ENCODE results near the gene NCCRP1. TPM values are rescaled to one million over a fixed set of nuclear protein-coding genes. Genes with fewer than 3 reads are reported as not detected.

NCCRP1 gene
- total RNA-seq, 4 donors from 2014 or later: 32.7 to 420 (median 277) TPM

DNA sequence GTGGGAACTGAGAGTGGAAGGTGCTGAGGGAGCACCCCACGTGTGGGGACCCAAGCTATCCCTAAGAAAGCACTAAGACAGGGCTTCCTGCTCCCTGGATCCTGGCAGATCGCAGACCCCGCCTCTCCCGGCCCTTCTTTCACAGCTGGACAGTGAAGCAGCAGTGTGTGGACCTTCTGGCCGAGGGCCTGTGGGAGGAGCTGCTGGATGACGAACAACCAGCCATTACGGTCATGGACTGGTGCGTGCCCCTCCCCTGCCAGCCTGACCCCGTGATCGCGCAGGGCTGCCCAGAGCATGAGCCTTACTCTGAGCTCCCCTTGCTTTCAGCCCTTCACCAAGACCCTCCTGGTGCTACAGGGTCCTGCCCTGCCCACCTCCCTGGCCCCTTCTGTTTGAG, 2.3 kb downstream of the NCCRP1 start:
- no peak for DNase-seq (ENCODE audit: low spot score in 2 of 2)
- no peak overlapping the region for H3K27ac ChIP-seq

DNA sequence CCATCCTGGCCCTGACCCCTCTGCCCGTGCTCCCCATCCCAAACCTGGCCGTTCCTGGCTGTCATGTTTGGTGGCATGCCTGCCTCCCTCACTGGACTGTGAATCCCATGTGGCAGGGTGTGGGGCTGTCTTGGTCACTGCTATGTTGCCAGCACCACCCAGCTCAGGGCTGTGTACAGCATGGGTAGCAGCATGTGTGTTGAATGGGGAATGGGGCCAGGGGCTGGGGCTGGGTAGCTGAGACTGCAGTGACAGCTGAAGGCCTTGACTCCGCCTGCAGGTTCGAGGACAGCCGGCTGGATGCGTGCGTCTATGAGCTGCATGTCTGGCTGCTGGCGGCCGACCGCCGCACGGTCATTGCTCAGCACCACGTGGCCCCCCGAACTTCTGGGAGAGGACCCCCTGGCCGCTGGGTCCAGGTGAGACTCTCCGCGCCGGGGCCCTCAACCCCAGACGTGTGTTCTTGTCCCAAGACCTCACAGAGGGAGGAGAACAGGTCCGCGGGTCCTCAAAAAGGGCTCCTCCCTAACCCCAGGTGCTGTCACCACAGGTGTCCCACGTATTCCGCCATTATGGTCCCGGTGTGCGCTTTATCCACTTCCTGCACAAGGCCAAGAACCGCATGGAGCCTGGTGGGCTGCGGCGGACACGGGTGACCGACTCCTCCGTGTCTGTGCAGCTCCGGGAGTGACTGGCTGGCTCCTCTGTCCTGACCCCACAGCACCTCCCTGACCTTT, 3.5 kb downstream of the NCCRP1 start:
- H3K27me3 ChIP-seq: peaks cover 85% of the 10 kb centered on the region
- H3K4me1 ChIP-seq: peaks cover 20% of the 10 kb centered on the region
- TF ChIP-seq EP300 (IDR thresholded peaks at IDR 0.05) (no peak), POLR2A (IDR thresholded peaks at IDR 0.05) (no peak), POLR2AphosphoS5 (IDR thresholded peaks at IDR 0.05) (no peak)
- TF ChIP-seq, protein P1, sequence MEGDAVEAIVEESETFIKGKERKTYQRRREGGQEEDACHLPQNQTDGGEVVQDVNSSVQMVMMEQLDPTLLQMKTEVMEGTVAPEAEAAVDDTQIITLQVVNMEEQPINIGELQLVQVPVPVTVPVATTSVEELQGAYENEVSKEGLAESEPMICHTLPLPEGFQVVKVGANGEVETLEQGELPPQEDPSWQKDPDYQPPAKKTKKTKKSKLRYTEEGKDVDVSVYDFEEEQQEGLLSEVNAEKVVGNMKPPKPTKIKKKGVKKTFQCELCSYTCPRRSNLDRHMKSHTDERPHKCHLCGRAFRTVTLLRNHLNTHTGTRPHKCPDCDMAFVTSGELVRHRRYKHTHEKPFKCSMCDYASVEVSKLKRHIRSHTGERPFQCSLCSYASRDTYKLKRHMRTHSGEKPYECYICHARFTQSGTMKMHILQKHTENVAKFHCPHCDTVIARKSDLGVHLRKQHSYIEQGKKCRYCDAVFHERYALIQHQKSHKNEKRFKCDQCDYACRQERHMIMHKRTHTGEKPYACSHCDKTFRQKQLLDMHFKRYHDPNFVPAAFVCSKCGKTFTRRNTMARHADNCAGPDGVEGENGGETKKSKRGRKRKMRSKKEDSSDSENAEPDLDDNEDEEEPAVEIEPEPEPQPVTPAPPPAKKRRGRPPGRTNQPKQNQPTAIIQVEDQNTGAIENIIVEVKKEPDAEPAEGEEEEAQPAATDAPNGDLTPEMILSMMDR (IDR thresholded peaks at IDR 0.05): no peak
- H3K9me3 ChIP-seq: no peaks in the 10 kb centered on the region
- WGBS: 87% methylated on average over 15 of the region's 32 CpGs
- no peak overlapping the region for H3K4me3 ChIP-seq
- no peaks in the 10 kb centered on the region for H3K36me3 ChIP-seq
- no peak for DNase-seq (ENCODE audit: low spot score in 2 of 2)
- H3K27ac ChIP-seq: no peak overlapping the region

More for the DNA sequence above, 2.3 kb downstream of the NCCRP1 start:
- Histone ChIP-seq H3K4me3 (no peak overlapping the region), H3K9me3 (no peaks in the 10 kb centered on the region), H3K36me3 (no peaks in the 10 kb centered on the region), H3K27me3 (peaks cover 81% of the 10 kb centered on the region), H3K4me1 (peaks cover 20% of the 10 kb centered on the region)
- WGBS: 48% methylated on average over 11 of the region's 11 CpGs
- TF ChIP-seq, protein P1 (IDR thresholded peaks at IDR 0.05): no peak
- TF ChIP-seq EP300 (IDR thresholded peaks at IDR 0.05) (no peak), POLR2A (IDR thresholded peaks at IDR 0.05) (no peak), POLR2AphosphoS5 (IDR thresholded peaks at IDR 0.05) (no peak)

DNA sequence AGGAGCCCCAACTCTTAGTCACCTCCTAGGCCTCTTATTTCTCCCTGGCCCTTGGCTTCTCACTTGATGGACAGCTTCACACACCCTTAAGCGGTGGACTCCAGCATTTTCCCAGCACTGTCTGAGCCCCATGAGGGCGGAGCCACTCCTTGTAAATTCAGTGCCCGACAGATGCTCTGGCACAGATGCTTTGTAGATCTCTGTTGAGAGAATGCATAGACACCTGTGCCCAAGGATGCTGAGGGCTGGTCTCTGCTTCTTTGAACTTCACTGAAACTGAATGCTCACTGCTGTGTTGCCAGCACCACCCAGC, 4.0 kb downstream of the NCCRP1 start:
- TF ChIP-seq, protein P1 (IDR thresholded peaks at IDR 0.05): no peak
- TF ChIP-seq POLR2A (IDR thresholded peaks at IDR 0.05) (no peak), POLR2AphosphoS5 (IDR thresholded peaks at IDR 0.05) (no peak), EP300 (IDR thresholded peaks at IDR 0.05) (no peak)
- Histone ChIP-seq H3K27ac (no peak overlapping the region), H3K4me3 (no peak overlapping the region), H3K36me3 (no peaks in the 10 kb centered on the region), H3K4me1 (peaks cover 20% of the 10 kb centered on the region), H3K27me3 (peaks cover 85% of the 10 kb centered on the region), H3K9me3 (no peaks in the 10 kb centered on the region)
- DNase-seq (ENCODE audit: low spot score in 2 of 2): no peak
- 77% methylated on average over 3 of the region's 3 CpGs for WGBS

DNA sequence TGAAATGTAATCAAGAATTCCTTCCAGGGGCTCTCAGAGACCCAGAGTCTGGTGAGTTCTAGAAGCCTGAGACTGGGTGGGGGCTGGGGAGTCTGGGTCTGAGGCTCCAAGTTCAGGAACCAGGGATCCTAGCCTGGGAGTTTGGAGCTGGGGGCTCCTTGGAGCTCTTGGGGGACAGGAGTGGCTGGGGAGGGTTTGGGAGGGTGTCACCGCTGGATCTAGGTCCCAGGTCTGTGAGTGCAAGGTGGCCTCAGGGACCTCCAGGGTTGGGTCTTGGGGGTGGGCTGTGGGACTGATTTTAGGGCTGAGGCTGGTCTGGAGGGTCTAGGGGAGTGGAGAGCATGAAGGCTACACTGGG, 6.2 kb downstream of the NCCRP1 start:
- H3K4me1 ChIP-seq: no peaks in the 10 kb centered on the region
- TF ChIP-seq, protein P1 (IDR thresholded peaks at IDR 0.05): no peak
- no peak for TF ChIP-seq EP300 (IDR thresholded peaks at IDR 0.05)
- TF ChIP-seq POLR2AphosphoS5 (IDR thresholded peaks at IDR 0.05): no peak
- no peak for TF ChIP-seq POLR2A (IDR thresholded peaks at IDR 0.05)
- H3K9me3 ChIP-seq: no peaks in the 10 kb centered on the region
- H3K36me3 ChIP-seq: no peaks in the 10 kb centered on the region
- DNase-seq (ENCODE audit: low spot score in 2 of 2): no peak
- WGBS: 100% methylated on average over 1 of the region's 1 CpG
- peaks cover 73% of the 10 kb centered on the region for H3K27me3 ChIP-seq
- no peak overlapping the region for H3K4me3 ChIP-seq
- H3K27ac ChIP-seq: no peak overlapping the region

DNA sequence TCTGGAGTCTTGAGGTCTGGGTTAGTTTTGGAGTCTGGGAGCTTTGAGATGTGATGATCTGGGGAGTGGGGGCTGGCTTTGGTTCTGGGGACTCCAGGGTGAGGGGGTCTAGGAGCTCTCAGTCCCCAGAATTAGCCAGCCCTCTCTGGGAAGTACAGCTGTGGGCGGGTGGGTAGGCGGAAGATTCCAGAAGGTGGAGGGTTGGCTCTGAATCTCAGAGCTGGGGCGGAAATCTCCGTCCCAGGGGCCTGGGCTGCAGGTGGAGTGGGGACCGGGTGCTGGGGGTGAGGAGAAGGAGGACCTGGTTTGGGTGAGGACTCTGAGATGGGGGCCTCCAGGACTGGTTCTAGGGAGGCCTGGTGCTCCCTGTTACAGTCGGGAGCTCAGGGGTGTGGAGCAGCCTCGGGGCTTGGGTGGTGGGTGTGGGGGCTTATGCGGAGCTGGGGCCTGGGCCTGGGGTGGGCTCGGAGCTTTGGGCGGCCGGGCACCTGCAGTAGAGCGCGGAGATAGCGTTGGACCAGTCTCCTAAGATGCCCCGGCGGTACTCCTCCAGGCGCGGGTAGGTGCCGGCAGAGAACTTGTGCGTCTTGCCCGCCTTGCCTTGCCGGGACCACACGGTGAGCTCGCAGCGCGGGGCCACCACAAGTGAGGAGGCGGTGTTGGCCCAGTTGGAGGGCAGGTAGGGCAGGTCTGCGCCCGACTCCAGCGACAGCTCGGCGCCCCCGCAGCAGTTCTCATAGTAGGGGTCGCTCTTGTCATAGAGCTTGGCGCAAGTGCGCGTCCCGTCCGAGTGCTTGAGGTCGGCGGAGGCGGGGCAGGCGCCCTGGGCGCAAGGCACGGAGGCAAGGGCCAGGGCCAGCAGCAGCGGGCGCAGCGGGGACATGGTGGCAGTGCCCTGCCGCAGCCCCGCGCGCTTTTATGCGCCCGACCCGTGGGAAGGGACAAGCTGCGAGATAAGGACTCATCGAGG, 6.9 kb downstream of the NCCRP1 start, which contains the start of gene SYCN:
Gene SYCN (minus strand): TSS at position 892 of the 970 bp plus-strand sequence. CDS start 9 bp downstream, at position 883.
- no peaks in the 10 kb centered on the region for H3K36me3 ChIP-seq
- no peak for TF ChIP-seq POLR2A (IDR thresholded peaks at IDR 0.05)
- no peak for TF ChIP-seq POLR2AphosphoS5 (IDR thresholded peaks at IDR 0.05)
- TF ChIP-seq, protein P1 (IDR thresholded peaks at IDR 0.05): no peak
- no peak for TF ChIP-seq EP300 (IDR thresholded peaks at IDR 0.05)
- no peak within 1 kb of the TSS for H3K4me3 ChIP-seq
- WGBS: 40% methylated on average over 19 of the region's 57 CpGs
- H3K27ac ChIP-seq: no peak within 1 kb of the TSS
- no peaks in the 10 kb centered on the region for H3K9me3 ChIP-seq
- H3K4me1 ChIP-seq: no peaks in the 10 kb centered on the region
- no peak for DNase-seq (ENCODE audit: low spot score in 2 of 2)
- peaks cover 67% of the 10 kb centered on the region for H3K27me3 ChIP-seq

Data from suprapubic skin (tissue), 4 donors.